Measurements from ENCODE around the gene TJAP1. TPM values are rescaled to one million over a fixed set of nuclear protein-coding genes. Genes with fewer than 3 reads are reported as not detected.
"Not testable (repeated sequence)": the region's sequence is repeated elsewhere in the genome, so short reads cannot be mapped to it uniquely, and the experiment has no call there.

TJAP1 gene
- polyA plus RNA-seq, 5 donors = 32.6 to 45.4 (median 42.9) TPM

DNA sequence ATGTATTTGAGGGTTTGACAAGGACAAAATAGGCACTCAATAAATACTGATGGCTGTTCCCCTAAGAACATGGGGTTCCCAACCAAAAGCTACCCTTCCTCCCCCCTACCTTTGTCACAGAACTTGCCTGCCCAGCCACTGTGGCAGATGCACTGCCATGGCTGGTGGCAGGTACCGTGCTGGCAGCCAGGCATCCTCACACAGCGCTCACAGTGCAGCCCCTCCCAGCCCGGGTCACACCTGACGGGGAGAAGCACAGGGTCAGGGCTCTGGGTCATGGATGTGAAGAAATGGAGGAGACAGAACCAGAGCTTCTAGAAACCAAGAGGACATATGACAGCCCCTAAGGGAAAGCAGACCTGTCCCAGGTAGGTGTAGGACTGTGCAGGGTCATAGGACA, 24.5 kb upstream of the TJAP1 start:
- DNase-seq = no peak

DNA sequence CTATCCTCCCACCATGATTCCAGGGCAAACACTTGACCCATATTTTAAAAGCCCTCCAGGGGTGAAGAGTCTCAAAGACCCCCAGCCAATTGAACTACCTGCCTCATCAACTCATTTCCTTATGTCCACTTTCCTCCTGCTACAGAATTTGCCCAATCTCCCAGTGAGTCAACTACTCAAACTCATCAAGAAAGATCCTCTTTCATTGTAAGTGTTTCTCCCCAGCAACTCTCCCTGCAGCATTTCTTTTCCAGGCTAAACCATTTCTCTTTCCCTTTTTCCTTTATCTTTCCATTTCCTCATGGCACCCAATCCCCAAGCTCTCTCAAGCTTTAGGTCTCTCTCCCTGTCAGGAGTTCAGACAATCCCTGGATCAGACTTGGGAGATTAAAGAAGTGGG, 23.5 kb upstream of the TJAP1 start:
- no peak for DNase-seq

DNA sequence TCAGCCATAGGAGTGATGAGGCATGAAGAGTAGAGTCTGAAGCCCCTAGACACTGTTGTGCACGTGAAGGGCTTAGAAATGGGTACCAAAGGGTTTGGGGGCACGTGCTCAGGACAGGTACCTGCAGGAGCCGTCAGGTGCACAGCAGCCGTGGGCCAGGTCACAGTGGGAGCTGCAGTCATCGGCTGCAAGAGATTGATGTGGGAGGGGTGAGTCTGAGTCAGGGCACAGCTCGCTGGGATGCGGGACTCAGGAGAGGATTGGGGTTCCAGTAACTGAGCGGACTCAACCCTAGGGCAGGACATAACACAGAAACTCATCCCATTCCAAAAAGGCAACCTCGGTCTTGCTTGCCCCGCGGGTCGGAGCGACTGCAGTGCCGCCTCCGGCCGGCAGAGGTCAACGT, 23.1 kb upstream of the TJAP1 start:
- no peak for DNase-seq

DNA sequence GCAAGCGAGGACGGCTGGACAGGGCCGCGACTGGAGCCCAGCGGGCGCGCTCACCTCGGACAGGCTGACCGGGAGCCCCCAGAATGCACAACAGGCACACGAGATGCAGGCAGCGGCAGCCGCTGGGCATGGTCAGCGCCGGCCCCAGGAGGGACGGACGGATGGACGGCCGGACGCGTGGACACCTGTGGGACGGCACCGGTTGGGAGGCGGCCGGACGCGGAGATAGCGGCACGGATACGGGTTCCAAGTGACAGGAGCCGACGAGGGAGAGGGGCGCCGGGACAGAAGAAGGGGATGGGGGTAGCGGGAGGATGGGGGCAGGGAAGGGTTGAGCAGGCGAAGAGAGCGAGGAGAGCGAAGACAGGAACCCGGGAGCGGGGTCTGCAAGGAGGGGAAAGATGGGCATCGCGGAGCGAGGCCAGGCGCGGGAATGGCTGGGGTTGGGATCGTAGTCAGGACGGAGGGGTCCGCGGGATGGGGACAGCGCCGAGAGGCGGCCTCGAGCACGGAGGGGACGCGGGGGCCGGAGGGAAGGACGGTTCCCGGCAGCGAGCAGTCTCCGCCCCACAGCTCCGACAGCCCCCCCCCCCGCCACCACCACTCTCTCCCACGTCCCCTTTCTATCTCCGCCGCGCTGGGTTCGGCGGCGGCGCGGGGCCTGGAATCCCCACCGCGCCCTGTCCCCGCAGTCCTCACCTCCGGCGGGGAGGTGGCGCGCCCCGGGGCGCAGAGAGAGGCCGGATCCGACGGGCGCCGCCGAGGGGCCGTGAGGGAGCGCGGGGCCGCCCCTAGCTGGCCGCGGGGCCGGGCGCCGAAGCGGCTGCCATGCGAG, 22.5 kb upstream of the TJAP1 start:
- DNase-seq = peak; percentile 61 to 63

DNA sequence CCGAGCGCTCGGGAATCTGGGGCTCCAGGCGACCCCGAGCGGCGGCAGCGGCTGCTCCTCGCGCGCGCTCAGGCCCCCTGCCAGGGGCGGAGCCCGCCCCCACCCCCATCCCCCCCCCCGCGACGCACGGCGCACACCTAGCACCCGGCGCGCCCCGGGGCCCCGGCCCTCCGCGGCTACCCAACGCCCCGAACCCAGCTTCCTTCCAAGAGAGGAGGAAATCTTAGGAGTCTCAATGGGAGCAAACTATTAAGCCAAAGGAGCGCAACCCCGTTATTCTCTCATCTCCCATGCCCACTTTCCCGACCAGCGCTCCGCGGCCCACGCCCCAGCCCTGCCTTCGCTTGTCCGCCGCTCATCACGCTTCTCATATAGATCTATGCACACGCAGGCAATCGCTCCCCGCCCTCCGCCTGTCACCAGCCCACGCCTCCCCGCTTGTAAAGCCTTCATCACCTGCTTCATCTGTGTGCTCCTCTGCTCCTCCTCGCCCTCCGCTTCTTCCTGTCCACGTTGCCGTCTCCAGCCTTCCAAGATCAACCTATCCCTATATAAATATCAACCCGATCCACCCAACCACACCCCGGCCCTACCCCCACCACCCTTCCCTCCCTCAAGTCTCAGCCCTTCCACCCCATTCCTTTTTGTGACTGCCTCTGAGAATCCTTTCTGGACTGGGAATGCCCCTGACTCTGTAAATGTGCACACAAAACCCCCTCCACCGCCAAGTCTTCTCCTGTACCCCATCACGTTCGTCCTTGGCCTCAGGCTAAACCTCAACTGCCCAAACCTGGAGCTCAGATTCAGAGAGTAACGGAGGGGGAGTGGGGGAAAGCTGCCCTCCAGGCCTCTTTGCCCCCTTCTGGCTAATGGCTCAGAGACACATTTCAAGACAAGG, 21.6 kb upstream of the TJAP1 start, which contains the start of gene DLK2:
Gene DLK2 (minus strand): TSS at position 18 of the 898 bp plus-strand sequence. CDS start 723 bp downstream, outside the sequence.
- peak in 1 of 2 donors; percentile 6 for DNase-seq

DNA sequence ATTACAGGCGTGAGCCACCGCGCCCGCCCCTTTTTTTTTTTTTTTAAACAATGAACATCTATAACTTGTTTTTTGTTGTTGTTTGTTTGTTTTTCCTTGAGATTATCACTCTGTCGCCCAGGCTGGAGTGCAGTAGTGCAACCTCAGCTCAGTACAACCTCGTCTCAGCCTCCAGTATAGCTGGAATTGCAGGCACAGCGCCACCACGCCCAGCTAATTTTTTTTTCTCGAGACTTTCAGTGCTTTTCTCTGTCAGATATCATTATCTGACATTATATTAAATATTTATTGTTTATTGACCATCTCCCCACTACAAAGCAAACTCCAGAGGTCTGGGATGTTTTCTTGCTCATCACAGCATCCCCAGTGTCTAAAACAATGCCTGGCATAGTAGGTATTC, 19.7 kb upstream of the TJAP1 start:
- no peak for DNase-seq

DNA sequence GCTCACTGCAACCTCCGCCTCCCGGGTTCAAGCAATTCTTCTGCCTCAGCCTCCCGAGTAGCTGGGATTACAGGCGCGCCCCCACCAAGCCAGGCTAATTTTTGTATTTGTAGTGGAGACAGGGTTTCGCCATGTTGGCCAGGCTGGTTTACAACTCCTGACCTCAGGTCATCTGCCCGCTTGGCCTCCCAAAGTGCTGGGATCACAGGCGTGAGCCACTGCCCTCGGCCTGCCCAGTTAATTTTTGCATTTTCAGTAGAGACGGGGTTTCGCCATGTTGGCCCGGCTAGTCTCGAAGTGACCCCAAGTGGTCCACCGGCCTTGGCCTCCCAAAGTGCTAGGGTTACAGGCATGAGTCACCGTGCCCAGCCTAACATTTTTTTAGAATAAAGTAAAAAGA, 19.2 kb upstream of the TJAP1 start:
- not testable (repeated sequence) for DNase-seq

DNA sequence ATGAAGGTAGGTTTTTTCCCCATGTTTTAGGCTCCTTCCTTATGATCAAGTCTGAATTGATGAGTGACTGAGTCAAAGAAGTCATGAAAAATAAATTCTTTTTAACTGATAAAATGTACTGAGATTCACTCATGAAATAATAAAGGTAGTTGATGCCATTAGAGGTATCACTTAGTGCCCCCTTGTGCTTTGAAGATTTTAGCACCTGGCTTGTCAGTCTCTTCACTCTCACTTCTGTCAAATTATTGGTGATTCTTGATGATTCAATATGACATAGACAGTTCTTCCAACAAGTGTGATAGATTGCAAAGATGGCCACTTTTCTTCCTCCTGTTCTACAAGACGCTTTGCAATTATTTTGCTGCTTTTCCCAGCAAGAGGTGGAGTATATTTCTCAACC, 17.8 kb upstream of the TJAP1 start:
- DNase-seq = no peak

DNA sequence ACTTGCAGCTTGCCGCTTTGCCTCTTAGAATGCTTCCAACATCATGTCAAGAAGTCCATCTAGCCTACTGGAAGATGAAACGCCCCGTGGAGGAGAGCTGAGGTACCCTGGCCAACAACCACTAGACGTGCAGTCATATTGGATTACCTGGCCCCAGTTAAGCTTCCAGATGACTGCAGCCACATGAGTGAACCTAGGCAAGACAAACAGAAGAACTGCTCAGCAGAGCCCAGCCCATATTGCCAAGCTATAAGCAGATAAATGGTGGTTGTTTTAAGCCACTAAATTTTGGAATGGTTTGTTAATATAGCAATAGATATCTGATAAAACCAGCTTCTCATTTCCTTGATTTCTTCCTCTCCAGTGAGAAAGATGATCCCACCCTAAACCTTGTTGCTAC, 17.3 kb upstream of the TJAP1 start:
- no peak for DNase-seq

DNA sequence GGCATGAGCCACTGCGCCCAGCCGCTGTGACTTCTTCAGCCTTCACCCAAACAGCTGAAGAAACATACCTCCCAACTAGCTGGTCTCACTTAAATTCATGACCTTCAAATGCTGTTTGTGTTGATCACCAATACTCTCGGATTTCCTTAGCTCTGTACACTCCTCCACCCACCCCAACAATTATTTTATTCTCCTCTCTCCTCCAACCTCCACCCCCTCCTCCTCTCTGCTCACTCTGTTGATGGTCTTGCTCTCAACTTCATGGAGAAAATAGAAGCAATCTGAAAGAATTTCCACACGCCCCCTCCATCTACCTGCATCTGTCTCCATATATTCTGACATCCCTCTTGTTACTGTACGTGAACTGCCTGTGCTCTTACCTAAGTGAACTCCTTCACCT, 15.4 kb upstream of the TJAP1 start:
- DNase-seq = no peak

DNA sequence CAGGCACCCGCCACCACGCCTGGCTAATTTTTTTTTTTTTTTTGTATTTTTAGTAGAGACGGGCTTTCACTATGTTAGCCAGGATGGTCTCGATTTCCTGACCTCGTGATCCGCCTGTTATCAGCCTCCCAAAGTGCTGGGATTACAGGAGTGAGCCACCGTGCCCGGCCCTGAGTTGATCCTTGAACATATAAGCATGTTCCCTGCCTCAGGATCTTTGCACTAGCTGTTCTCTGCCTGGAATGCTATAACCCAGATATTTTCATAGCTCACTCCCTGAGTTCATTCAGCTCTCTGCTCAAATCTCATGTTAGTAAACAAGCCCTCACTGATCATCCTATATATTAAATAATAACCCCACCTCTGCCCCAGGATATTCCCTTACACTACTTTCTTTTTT, 13.0 kb upstream of the TJAP1 start:
- no peak for DNase-seq

DNA sequence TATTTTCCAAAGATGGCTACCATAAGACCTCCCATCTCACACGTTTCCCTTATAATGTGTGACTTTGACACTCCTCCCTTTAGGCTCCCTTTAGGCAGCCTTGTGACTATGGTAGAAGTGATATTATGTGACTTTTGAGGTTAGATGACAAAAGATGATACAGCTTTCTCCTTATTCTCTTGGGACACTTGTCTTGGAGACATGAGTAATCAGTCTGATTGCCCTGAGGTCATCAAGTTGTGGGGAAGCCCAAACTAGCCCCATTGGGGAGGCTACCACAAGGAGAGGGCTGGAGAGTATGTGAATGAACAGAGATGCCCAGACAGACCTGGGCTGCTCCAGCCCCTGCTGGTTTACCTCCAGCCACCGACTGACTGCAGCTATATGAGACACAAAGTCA, 11.4 kb upstream of the TJAP1 start:
- no peak for DNase-seq

DNA sequence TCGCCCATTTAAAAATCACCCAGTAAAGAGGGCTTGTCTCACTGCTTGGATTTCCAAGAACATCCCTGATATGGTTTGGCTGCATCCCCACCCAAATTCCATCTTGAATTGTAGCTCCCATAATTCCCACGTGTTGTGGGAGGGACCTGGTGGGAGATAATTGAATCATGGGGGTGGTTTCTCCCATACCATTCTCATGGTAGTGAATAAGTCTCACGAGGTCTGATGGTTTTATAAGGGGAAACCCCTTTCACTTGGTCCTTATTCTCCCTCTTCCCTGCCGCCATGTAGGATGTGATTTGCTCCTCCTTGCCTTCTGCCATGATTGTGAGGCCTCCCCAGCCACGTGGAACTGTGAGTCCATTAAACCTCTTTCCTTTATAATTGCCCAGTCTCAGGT, 10.1 kb upstream of the TJAP1 start:
- not testable (repeated sequence) for DNase-seq

DNA sequence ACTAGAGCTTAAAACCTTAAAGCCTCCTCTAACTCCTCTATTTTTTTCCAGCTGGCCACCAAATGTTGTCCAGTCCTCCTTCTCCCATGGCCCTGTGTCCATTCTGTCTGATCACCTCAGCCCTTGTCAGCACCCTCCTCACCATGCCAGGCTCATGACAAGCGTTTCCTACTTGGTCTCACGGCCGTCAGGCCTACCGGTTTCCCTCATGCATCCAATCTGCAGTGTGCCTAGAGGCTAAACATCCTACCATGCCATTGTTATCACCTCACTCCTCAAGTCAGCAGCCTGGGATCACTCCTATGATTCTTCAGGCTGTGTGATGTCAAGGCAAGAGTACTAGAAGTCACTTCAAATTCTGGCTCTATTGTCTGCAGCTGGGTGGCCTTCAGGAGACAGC, 9.6 kb upstream of the TJAP1 start:
- DNase-seq = no peak

DNA sequence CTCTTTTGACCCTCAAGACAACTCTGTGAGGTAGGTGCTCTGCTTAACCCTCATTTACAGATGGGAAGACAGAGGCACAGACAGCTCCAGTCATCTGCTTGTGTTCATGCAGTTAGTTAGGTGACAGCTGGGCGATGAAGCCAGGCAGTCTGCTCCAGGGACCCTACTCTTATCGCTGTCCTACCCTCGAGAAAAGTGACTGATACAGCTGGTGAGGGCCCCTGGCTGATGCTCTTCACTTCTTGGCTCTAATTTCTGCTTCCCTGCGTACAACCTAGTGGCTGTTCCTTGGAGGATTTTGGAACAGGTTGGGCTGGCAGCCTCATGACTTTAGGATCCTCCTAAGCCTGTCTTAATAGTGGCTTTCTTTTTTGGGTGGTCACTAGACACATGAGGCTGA, 9.1 kb upstream of the TJAP1 start:
- no peak for DNase-seq

DNA sequence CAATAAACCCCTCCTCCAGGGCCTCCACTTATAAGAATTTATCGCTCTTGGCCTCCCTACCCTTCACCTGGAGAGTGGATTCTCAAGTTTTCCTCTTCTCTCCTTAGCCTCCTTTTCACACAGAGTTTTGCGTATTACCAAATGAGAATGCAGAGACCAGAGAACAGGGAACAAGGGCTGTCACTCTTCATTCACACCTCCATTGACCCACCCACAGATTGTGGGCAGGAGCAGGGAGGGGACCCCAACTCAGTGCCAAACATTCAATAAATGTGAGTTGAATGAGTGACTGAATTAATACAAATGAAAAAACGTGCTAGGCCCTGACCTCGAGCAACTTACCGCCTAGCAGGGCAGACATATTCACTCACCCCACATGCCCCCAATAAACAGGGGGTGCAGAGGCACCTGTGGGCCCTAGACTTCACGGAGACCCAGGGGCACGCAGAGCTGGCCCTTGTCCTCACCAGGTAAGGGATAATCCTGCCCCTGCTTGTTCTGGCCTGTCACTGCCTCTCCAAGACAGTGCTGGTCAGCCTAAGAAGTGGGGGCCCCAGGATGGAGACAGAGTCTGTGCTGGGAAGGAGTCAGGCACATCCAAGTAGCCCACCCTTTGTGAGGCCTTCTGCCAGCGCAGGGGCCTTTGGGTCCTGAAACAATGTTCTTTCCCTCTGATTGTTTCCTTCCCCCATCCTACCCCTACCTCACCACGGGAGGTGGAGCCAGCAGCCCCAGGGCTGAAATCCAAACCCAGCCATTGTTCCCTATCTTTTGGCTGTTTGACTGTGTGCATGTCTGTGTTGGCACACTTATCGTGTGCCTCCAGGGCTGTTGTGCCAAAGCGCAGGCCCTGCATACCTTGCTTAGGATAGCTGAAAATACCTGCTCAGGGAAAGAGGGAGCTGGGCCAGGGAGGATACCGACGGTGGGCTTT, 8.4 kb upstream of the TJAP1 start:
- DNase-seq = no peak

DNA sequence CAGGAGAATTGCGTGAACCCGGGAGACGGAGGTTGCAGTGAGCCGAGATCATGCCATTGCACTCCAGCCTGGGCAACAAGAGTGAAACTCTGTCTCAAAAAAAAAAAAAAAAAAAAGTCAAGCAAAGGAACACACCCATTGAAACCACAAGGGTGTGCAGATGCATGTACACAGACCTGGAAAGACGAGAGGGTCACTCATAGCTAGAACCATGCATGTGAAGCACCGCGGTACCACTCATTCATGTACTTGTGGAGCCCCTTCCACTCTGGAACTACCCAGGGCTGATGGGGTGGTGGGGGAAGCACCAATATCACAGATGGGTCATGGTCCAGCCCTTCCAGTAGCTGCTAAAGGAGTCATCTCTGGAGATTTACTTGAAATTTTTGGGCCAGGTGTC, 7.4 kb upstream of the TJAP1 start:
- no peak for DNase-seq

DNA sequence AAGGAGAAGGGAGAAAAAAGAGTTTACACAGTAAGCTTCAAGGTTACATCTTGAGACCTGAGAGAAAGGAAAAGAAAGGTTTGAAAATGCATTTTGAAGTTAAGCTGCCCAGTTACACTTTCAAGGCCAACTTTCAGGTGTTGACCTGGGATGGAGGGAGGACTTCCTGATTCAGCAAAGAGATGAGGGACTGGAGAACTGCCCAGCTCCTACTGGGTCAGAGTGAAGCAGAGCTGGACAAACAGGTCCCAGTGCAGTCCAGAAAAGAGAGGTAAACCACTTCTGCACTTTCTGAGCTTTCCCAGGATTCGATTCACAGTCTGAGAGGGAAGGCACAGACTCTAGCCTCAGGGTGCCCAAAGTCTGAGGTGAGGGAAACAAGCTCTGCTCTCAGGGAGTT, 6.0 kb upstream of the TJAP1 start:
- no peak for DNase-seq

DNA sequence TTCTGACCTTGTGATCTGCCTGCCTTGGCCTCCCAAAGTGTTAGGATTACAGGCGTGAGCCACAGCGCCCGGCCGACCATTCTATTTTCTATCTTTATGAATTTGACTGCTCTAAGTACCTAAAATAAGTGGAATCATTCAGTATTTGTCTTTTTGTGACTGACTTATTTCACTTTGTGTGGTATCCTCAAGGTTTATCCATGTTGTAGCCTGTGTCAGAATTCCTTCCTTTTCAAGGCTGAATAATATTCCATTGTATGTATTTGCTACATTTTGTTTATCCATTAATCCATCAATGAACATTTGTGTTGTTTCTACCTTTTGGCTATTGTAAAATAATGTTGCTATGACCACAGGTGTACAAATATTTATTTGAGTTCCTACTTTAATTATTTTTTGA, 4.9 kb upstream of the TJAP1 start:
- no peak for DNase-seq

DNA sequence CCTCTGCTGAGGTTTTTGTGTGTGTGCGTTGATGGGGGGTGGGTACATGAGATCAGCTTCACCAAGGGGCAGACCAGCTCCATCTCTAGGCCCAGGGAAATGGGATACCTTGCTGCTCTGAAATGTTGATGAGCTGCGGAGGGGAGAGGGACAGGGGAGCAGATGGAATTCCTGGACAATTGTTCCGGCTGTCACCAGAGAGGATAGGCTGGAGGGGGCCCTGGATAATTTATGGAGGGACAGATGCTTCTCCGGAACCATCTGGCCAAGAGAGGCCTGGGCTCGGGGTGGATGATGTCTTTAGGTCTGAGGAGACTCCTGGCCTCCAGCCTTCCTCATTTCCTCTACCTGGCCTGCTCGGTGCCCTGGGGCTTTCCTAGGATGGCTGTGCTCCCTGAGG, 1.9 kb upstream of the TJAP1 start:
- no peak for DNase-seq

DNA sequence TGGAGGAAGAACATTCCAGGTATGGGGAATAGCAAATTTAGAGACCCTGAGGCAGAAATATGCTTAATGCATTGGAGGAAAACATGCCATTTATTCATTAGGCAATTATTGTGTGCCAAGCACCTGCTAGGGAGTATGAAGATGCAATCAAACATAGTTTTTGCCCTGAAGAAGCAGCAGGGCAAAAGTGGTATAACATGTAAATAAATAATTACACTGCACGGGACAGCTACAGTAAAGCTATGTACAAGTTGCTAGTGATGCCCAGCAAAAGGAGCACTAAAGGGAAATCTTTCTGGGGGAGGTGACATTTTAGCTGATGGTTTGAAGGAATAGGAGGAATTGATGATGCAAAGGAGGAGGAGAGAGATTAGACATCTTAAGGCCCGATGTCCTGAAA, 624 bp upstream of the TJAP1 start:
- no peak for DNase-seq

DNA sequence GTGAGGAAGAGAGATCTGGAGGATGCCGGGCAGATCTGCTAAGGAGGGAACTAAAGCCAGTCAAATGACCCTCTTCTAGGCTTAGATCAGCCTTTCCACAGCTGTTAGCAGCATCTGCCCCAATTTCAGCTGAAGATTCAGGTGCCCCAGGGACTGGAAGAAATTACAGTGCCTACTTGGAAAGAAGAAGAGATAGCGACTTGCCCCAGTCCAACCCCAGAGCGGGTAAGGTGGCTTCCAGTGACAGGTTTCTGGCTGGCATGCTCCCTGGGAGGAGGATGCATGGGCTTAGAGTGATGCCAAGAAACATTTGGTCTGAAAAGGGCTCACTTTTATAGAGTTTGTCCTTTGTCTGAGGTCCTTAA, 620 bp downstream of the TJAP1 start:
- DNase-seq = no peak

All from right lung (tissue), 5 donors.